Left ventricle myocardium superior (tissue), 1 donor: Measurements from ENCODE around the gene PCDH9. TPM values are rescaled to one million over a fixed set of nuclear protein-coding genes. Genes with fewer than 3 reads are reported as not detected.

ENCODE experiments used
- ATAC-seq: fragments of 200-7000 bp; cut with Tn5 transposase; one replicate; pipeline ENCODE4 v1.9.1; 2020; ENCODE audit warnings: mild to moderate bottlenecking, moderate library complexity
- DNase-seq: peaks from one replicate; pipeline ENCODE4 v3.0.0-alpha.2; 2020
- intact Hi-C: fragments of 100-400 bp; cut with micrococcal nuclease; formaldehyde crosslinking; loops from one replicate; pipeline ENCODE4 v1.11.0; 2022
- total RNA-seq: library from RNA; stranded (reverse); fragmentation: NEBNext Ultra II Directional; extraction: Animal tissue kit (Norgen Biotek cat#: 25700); gene quantifications from one replicate; pipeline ENCODE4 v1.2.1, GENCODE V29; 2021
- donor health status: DM: no; HTN: yes; CAD: no; lungs with severe emphysema.

The PCDH9 gene
- total RNA-seq, 1 donor from 2014 or later, result 12.9 TPM

DNA sequence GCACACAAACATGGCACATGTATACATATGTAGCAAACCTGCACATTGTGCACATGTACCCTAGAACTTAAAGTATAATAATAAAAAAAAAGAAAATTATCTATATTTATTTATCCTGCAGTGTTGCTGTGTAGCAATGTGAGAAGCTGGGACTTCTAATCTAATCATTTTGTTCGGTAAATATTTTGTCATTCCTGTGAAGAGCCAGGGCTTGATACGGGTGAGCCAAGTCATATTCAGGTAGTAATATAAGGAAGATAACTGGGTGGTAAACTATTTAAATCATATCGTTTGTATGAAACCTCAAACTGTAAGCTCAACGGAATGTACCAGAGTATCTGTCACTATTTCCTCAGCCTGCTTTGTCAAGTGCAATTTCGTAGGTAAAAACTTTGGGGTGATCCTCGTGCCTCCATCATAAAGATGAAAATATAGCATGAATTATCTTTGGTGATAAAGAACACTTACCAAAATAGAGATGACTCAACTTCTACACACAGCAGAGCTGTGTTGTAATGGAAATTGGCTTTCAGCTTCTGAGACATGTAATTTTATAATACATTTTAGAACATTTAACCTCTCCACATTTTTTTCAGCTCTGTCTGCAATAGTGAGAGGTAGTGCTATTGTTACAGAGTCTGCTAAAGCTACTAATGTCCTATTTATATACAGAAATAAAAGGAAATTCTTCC lies 92.9 kb downstream of the PCDH9 start:
- DNase-seq (no peak), ATAC-seq (peak; percentile 22)
- intact Hi-C loops, result no loop called here

DNA sequence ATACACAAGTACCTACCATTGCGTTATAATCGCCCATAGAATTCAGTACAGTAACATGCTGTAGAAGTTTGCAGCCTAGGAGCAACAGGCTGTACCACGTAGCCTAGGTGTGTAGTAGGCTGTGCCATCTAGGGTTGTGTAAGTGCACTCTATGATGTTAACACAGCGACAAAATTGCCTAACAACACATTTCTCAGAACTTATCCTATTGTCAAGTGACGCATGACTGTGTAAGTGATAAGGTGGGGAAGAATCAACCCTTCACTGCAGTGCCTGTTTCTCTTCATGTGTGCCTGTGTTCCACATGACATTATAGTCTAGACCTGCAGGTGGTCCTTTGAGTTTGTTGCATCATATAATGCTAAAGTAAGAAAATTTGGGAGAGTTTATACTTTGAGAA lies 94.0 kb downstream of the PCDH9 start:
- DNase-seq (no peak), ATAC-seq (peak; percentile 62)
- intact Hi-C loops, result no loop called here

DNA sequence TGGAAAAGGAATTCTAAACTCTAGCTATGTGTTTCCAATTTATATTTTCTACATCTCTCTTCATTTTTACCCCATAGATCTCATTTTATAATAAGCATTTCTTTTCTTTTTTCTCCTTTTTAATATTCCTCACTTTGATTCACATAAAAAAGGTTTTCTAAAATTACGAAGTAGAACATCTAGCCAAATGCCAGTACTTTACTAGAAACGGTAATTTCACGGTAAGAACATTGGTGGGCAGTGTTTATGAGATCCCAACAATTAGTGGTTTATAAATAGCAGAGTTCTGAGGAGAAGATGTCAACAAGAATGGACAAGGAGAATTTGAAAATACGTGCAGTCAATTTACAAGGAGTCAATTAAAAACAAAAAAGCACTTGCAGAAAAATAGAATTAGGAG lies 94.8 kb downstream of the PCDH9 start:
- DNase-seq, result no peak
- ATAC-seq, result no peak
- intact Hi-C loops, result no loop called here

DNA sequence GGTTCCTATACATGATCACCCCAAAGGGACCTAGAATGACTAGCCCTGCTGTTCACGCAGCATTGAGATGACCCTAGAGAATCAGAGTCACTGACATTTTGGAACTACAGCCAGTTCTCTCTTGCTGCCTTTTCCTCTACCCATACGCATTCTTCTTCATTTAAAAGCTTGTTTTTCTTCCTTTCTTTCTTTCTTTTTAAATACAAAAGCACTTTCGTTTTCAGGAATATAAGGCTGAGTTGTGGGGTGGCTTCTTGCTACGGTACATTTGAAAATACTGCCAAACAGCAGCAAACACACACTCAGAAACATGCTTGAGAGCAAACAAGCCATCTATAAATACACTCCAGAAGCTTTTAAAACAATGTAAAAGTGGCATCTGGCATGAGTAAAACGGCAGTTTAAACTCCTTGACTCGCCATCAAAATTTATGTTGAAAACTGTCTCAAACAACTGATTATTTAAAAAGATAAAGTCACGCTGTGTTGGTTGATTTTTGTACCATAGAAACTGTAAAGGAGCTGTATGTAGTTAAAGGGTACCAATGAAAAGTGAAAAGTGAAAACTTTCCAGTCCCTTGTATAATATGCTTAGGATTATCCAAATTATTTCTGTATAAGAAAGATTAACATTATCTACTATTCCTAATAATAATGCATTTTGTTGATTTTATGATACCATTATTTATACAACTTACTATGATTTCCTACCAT lies 95.6 kb downstream of the PCDH9 start:
- peak; percentile 63 for ATAC-seq
- no peak for DNase-seq
- intact Hi-C loops, result loop anchor here (5.0 kb wide), 1 partner anchor 42 kb away; no protein-coding TSS in a partner anchor

DNA sequence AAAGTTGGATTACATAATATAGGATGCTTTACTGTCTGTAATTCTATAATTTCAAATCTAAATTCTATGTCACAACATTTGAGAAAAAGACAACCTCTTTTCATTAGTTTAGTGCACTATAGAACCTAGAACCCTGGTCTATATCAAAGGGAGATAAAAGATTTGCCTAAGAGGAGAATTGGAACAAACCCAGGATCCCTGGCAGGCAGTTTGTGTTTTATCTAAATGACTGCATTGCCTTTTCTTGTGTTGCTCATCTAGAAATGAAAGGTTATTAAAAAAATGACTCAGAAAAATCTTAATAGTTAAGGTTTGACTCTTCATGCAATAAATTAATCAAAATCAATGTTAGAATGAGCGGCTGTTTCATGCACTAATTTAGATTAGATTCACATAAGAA lies 96.7 kb downstream of the PCDH9 start:
- intact Hi-C loops, result loop anchor here (5.0 kb wide), 1 partner anchor 41 kb away; no protein-coding TSS in a partner anchor
- no peak for ATAC-seq

DNA sequence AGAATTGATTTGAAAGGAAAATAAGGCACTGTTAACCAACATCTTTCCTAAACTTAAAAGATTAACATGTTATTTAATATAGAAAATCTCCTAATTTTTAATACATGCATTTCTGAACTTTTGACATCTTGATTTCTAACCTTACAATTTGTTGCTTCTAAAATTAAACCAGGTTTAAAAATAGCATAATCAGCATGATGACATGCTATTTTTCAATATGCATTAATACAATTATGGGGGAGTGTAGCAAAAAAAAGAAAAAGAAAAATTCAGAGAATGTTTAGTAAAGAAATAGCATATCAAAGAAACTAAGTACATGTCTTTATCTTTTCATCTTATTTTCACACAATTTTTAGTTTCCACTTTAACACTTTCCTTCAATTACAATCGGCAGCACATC lies 98.7 kb downstream of the PCDH9 start:
- ATAC-seq (no peak), DNase-seq (no peak)
- intact Hi-C loops, result loop anchor here (5.0 kb wide), 1 partner anchor 39 kb away; no protein-coding TSS in a partner anchor

More for the DNA sequence above, 96.7 kb downstream of the PCDH9 start:
- DNase-seq, result no peak

DNA sequence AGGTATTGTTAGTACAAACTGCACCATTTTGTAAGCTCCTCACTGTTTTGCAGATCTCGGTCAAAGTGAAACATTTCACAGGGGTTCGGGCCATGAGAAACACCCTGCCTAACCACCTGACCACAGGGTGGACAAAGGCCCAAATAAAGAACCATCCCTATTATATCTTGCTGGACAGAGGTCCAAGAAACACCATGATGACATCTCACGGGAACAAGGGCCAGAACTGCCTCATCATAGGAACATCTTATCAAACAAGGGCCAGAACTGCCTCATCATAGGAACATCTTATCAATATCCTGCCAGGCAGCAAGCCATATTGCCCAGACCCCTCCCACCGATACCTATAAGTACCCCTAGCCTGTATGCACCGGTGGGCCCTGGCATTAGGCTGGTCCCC lies 99.7 kb downstream of the PCDH9 start:
- intact Hi-C loops, result loop anchor here (5.0 kb wide), 1 partner anchor 38 kb away; no protein-coding TSS in a partner anchor
- DNase-seq (no peak), ATAC-seq (peak; percentile 28)

DNA sequence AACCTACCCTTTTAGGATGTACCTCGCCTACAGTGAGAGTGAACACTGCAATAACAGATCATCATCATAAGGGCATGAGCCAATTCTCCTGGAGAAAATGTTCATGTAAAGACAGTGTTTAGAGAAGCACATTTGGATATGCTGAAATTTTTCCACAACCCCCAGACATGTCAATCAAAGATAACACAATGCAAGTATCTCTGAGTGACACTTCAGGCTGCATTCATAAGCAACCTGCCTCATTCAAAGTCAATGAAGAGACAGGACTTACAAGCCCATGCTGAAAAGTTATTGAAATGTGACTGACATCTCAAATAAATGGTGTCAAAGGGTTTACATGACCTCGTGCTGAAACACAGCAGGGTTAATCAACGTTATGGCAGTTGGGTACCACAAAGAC lies 102.0 kb downstream of the PCDH9 start:
- ATAC-seq, result no peak
- no peak for DNase-seq
- intact Hi-C loops, result no loop called here

DNA sequence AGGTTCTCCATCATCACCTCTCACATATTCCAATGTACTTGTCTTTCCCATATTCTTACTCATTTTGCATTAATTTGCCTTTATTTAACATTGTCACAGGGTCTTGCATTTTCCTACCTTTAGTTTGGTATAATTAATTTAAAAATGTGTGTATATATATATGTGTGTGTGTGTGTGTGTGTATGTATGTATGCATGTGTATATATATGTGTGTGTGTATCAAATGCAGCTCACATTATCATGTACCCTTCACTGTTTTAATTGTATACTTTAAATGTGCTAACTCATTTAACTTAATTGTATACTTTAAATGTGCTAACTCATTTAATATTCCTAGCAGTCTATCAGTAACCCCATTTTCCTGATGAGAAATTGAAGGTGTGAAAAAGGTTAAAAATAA lies 104.5 kb downstream of the PCDH9 start:
- ATAC-seq (no peak), DNase-seq (no peak)
- intact Hi-C loops, result no loop called here

DNA sequence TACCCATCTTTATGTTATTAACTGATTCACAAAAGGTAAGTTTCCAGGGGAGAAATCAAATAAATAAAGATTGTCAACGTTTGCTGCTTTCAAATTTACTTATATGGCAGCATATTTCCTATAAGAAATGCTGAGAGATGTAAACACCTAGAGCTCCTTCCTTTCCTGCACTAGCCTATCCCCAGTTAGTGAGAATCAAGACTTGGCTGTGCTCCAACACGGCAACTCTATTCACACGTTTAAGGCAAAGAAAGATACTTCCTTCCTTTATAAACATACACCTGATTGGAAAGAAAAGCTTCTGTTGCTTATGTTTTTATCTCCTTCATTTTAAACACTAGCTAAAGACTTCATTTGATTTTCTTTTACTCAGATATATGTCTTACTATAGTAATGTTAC lies 107.0 kb downstream of the PCDH9 start:
- DNase-seq (no peak), ATAC-seq (no peak)
- intact Hi-C loops, result no loop called here

DNA sequence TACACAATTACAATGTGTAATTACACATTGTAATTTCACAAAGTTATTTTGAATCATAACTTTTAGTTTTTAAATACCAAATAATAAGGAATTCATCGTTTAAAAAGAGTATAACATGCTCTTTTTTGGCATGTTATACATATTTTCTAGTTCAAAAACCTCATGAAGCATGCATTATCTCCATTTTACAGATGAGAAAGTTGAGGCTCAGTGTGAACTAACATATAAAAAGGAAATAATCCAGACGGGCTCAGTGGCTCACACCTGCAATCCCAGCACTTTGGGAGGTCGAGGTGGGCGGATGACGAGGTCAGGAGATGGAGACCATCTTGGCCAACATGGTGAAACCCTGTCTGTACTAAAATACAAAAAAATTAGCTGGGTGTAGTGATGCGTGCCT lies 107.9 kb downstream of the PCDH9 start:
- ATAC-seq, result no peak
- intact Hi-C loops, result no loop called here

DNA sequence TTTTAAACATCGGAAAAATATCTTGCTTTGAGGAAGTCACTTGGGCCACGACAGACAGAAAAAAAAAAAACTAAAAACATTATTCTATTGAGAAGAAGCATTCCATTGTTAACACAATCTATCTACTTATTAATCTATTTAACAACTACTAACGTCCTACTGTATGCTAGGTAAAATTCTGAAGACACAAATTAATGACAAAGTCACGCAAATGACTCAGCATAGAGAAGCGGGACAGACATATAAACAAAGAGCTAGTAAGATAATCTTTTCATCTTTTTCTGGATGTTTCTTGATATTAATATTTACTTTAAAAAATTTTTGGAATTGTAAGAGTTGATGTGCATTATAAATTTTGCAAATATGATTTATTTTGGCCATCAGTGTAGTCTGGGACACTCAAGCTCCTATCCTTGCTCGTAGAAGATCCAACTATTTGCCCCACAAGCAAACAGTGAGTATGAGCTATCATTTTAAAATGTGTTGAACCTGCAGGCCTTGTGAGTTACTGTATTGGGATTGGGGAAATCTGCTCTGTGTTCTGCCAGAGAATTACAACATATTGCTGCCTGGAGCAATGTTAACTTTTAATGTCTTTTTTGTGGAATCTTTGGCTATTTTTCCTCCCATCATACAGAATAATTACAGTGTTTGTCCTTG lies 109.1 kb downstream of the PCDH9 start:
- intact Hi-C loops, result no loop called here
- no peak for ATAC-seq
- no peak for DNase-seq

More for the DNA sequence above, 107.9 kb downstream of the PCDH9 start:
- DNase-seq, result no peak

DNA sequence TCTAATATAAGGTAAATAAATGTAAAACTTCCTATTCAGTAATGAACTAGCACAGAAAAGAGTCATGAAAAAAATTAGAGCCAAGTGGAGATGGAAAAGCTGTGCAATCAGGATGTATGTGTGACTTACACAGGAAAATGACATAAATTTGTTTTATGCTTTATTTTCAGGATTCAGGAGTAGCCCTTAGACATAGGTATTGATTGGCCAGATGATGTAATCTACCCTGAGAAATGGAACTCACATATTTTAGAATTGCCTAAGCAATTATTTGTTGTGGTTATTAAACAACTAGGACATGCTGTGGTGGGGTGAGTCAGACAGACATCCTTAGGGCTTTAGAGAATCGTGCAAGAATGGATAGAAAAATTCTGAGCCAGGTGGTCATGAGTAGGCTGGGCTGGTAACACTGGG lies 110.6 kb downstream of the PCDH9 start:
- intact Hi-C loops, result no loop called here
- no peak for ATAC-seq

DNA sequence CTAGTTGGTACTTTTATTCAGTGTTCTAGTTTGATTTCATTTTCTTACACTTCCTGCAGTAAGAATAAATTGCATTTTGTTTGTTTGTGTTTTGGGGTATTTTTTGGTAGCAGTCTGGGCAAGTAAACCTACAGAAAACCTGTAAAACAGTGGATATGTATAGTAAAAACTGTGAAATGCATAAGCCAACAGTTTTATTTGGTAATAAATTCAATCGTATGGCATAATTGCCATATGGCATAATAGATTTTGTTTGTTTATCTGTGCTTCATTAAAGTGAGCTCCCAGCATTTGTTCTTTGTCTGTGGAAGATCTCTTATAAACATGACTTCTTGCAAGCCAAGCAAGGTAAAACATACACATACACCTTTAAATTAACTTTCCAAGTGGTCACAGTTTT lies 111.9 kb downstream of the PCDH9 start:
- intact Hi-C loops, result no loop called here
- DNase-seq (no peak), ATAC-seq (no peak)

More for the DNA sequence above, 110.6 kb downstream of the PCDH9 start:
- DNase-seq, result no peak

DNA sequence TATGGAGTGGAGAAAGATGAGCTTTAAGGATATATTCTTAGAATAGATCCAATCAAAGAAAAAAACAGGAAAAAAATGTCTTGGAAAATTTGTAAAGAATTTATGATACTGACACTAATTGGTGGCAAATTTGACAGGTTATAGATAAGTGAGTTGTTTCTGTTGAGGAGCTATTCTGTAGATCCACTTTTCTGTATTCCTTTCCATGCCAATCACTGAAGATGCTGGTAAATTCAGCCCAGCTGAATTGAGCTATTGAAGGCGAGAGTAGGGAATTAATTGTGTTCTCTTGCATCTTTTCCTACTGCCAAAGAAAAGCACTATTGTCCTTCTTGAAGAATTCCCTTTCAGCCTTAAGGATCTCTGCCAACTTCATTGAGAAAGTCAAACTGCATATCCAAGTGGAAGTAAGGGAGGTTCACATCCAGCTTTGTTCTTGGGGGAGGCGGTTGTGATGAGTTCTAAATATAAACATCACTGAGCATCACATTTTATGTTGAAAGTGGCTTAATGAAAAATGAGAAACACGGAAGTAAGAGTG lies 113.1 kb downstream of the PCDH9 start:
- DNase-seq, result no peak
- intact Hi-C loops, result no loop called here
- no peak for ATAC-seq

DNA sequence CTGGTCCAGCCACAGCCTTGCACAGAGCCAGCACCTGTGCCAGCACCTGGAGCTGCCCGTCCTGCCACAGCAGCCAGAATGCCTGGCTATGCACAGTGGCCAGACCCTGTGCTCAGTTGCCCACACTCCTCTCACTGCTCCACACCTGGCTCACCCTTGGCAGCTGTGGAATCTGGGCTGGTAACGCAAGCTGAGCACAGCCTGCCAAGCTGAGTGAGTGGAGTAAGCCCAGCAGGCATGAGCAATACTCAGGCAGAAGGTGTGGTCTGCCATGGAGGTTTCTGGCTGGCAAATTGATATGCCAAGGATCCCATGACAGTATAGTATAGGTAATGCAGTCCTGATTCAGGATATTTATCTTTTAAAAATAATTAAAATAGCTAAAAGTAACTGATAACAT lies 122.2 kb downstream of the PCDH9 start:
- DNase-seq (no peak), ATAC-seq (no peak)
- intact Hi-C loops, result no loop called here

DNA sequence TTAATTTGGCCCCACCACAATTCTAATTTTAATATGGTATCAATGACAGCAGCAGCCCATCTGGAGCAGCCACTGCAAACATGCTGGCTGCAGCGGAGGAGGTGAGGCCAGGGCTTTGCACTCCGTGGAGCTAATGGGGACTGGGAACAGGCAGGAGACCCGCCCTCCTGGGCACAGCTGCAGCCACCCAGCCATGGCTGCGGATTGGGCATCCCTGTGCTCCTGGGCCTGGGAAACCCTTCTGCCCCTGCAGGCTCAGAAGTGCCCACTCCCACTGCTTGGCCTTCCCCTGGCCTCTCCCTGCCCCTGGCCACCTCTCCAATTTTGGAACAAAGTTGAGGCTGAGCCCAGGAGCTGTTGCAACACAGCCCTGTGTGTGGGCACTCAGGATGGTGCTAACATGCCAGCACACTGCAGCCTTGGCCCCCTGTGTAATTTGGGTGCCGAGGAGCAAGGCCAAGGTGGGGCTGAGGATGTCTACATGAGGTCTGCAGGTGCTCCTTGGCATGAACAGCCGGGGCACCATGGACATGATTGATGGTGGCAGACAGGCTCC lies 123.6 kb downstream of the PCDH9 start:
- peak; percentile 21 for ATAC-seq
- intact Hi-C loops, result no loop called here
- no peak for DNase-seq

DNA sequence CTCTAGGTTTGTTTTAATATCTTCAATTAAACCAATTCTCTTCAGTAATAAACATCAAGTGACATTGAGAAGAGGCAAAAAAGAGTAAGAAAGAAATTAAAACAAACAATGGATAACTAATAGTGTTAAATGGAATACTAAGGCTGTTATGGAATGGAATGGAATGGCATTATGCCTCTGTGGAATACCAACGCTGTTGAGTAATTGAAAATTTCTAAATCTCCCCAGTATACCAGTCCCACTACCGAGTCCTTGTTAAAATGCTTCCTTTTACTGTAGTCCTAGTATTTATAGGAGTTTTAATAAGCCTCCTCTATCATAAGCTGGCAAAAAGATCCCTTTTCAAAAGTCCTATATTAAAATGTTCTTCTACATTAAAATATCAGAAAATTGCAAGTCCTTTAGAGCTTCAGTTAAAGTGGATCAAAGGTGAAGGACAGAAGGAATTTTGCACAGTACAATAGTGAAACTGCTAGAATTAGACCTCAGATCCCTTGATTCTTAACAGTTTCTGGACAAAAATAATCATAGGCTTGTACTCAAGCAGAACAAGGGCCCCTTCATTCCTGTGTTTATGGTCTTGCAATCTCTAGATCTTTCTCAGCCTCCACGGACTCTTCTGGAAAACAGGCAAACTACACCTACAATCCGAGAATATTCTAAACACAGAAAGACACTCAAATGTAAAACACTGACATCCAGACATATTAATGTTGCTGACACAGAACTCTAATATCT lies 128.2 kb downstream of the PCDH9 start:
- ATAC-seq, result peak; percentile 56

DNA sequence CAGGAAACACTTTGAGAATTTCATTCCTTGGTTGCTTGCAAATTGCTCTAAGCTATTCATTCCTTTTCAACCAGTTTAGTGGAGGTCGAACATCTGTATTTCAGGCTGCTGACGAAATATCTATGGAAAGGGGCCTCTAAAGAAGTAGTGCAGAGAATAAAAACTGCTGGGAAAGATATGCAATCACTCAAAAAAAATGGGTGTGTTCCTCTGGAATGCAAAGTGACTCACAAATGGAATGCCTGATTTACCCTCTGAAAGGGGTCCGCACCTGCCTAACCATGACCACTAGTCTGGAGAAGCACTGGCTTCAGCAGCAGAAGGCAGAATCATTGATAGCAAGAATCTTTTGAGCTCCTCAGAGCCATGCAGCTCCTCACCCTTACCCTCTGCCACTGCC lies 129.4 kb downstream of the PCDH9 start:
- no peak for DNase-seq
- intact Hi-C loops, result no loop called here
- ATAC-seq, result no peak

More for the DNA sequence above, 128.2 kb downstream of the PCDH9 start:
- no peak for DNase-seq
- intact Hi-C loops, result no loop called here
